SK-N-SH (cell line): ENCODE measurements around the gene BAG3.

Source experiments
- ELF1 ChIP-seq: IDR thresholded peaks from 2 replicates; pipeline ENCODE4 v1.4.0; 2012
- EP300 ChIP-seq, 2 experiments: IDR thresholded peaks; 2 replicates each; pipeline versions ENCODE4 v1.4.0 to v1.6.1; 2012; ENCODE audit warnings: borderline replicate concordance in 1 of 2, low read depth in 1 of 2, low read length in 1 of 2
- EZH2phosphoT487 ChIP-seq: fragments of 200-600 bp; sonication (generic); IDR thresholded peaks from 2 replicates; pipeline ENCODE4 v1.6.1; 2017; ENCODE audit warnings: low read depth, mixed run types, mild to moderate bottlenecking, antibody characterized with exemption, moderate library complexity, borderline replicate concordance
- FOSL2 ChIP-seq: IDR thresholded peaks from 2 replicates; pipeline ENCODE4 v1.4.0; 2012; ENCODE audit warnings: low read depth, mild to moderate bottlenecking, moderate library complexity, borderline replicate concordance
- TF ChIP-seq, protein P1 (sequence below): IDR thresholded peaks from 2 replicates; pipeline ENCODE4 v1.4.0; 2012; ENCODE audit warnings: low read depth

DNA sequence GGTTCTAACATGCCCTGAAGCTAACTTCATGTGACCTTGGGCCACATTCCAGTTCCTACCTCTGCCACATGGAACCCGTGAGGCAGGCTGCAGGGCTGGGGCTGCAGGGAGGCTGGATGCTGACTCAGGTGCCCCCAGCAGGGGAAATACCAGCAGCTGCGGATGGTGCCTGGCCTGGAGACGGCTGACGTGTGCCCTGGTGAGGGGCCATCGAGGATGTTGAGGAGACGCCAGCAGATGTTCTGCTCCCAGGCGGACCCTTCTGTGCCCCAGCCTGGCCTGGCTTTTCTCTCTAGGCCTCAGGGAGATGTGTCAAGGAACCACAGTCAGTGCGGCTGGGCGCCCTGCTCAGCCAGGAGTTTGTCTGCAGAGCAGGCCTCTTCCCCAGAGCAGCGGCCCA lies 8.8 kb downstream of the BAG3 start:
- TF ChIP-seq EP300 (IDR thresholded peaks at IDR 0.05; ENCODE audit: borderline replicate concordance in 1 of 2, low read depth in 1 of 2, low read length in 1 of 2) (no peak), FOSL2 (no peak), EZH2phosphoT487 (no peak), ELF1 (no peak)
- TF ChIP-seq, protein P1, sequence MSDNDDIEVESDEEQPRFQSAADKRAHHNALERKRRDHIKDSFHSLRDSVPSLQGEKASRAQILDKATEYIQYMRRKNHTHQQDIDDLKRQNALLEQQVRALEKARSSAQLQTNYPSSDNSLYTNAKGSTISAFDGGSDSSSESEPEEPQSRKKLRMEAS = no peak
